Measurements from ENCODE around the gene ZYG11A.
"Not testable (repeated sequence)": the region's sequence is repeated elsewhere in the genome, so short reads cannot be mapped to it uniquely, and the experiment has no call there.

The ZYG11A gene

GRCh38 chr1:52842643-52843310, at the start of gene ZYG11A:
ZYG11A (plus strand) TSS chr1:52842760; CDS start chr1:52842884, 124 bp downstream.
- Histone ChIP-seq H3K9ac (ENCODE audit: low read depth, low read length) (peak within 1 kb of the TSS; percentile 60), H3K36me3 (ENCODE audit: control insufficient read depth, insufficient read depth, low read length) (no peaks in the 10 kb centered on the region), H3K4me1 (ENCODE audit: control insufficient read depth, insufficient read depth, low read length) (no peaks in the 10 kb centered on the region; the same call in 1 of the 2 replicates), H3K9me3 (ENCODE audit: control insufficient read depth, insufficient read depth, low read length) (no peaks in the 10 kb centered on the region), H3K27me3 (ENCODE audit: control insufficient read depth, insufficient read depth, low read length) (peaks cover 30% of the 10 kb centered on the region), H3K4me3 (ENCODE audit: low read depth, low read length) (peak within 1 kb of the TSS; percentile 71), H3K27ac (ENCODE audit: low read depth, low read length) (no peak within 1 kb of the TSS)

GRCh38 chr1:52793717-52794116, 48.8 kb upstream of the ZYG11A start:
- not testable (repeated sequence) for H3K9me3 ChIP-seq (ENCODE audit: control insufficient read depth, insufficient read depth, low read length); H3K4me1 ChIP-seq (ENCODE audit: control insufficient read depth, insufficient read depth, low read length); H3K27me3 ChIP-seq (ENCODE audit: control insufficient read depth, insufficient read depth, low read length); H3K9ac ChIP-seq (ENCODE audit: low read depth, low read length); H3K4me3 ChIP-seq (ENCODE audit: low read depth, low read length); H3K27ac ChIP-seq (ENCODE audit: low read depth, low read length)
- peaks cover 18% of the 10 kb centered on the region for H3K36me3 ChIP-seq (ENCODE audit: control insufficient read depth, insufficient read depth, low read length)

- Histone ChIP-seq H3K4me3 (ENCODE audit: low read depth, low read length) (no peak overlapping the region), H3K9me3 (ENCODE audit: control insufficient read depth, insufficient read depth, low read length) (no peaks in the 10 kb centered on the region), H3K27me3 (ENCODE audit: control insufficient read depth, insufficient read depth, low read length) (no peaks in the 10 kb centered on the region), H3K4me1 (ENCODE audit: control insufficient read depth, insufficient read depth, low read length) (no peaks in the 10 kb centered on the region), H3K9ac (ENCODE audit: low read depth, low read length) (no peak overlapping the region), H3K36me3 (ENCODE audit: control insufficient read depth, insufficient read depth, low read length) (peaks cover 18% of the 10 kb centered on the region), H3K27ac (ENCODE audit: low read depth, low read length) (no peak overlapping the region)
Observed at GRCh38 chr1:52795464-52795863, 47.1 kb upstream of the ZYG11A start.

GRCh38 chr1:52798331-52798730, 44.2 kb upstream of the ZYG11A start:
- H3K9ac ChIP-seq (ENCODE audit: low read depth, low read length) = no peak overlapping the region
- H3K27me3 ChIP-seq (ENCODE audit: control insufficient read depth, insufficient read depth, low read length) = no peaks in the 10 kb centered on the region
- no peaks in the 10 kb centered on the region for H3K9me3 ChIP-seq (ENCODE audit: control insufficient read depth, insufficient read depth, low read length)
- H3K4me3 ChIP-seq (ENCODE audit: low read depth, low read length) = no peak overlapping the region
- H3K27ac ChIP-seq (ENCODE audit: low read depth, low read length) = no peak overlapping the region
- H3K4me1 ChIP-seq (ENCODE audit: control insufficient read depth, insufficient read depth, low read length) = no peaks in the 10 kb centered on the region
- peaks cover 28% of the 10 kb centered on the region for H3K36me3 ChIP-seq (ENCODE audit: control insufficient read depth, insufficient read depth, low read length)

GRCh38 chr1:52801011-52801410, 41.5 kb upstream of the ZYG11A start:
- Histone ChIP-seq H3K36me3 (ENCODE audit: control insufficient read depth, insufficient read depth, low read length) (peaks cover 28% of the 10 kb centered on the region), H3K4me1 (ENCODE audit: control insufficient read depth, insufficient read depth, low read length) (no peaks in the 10 kb centered on the region), H3K9ac (ENCODE audit: low read depth, low read length) (no peak overlapping the region), H3K27ac (ENCODE audit: low read depth, low read length) (no peak overlapping the region), H3K27me3 (ENCODE audit: control insufficient read depth, insufficient read depth, low read length) (no peaks in the 10 kb centered on the region), H3K4me3 (ENCODE audit: low read depth, low read length) (no peak overlapping the region), H3K9me3 (ENCODE audit: control insufficient read depth, insufficient read depth, low read length) (no peaks in the 10 kb centered on the region)

- not testable (repeated sequence) for H3K9ac ChIP-seq (ENCODE audit: low read depth, low read length); H3K9me3 ChIP-seq (ENCODE audit: control insufficient read depth, insufficient read depth, low read length); H3K27ac ChIP-seq (ENCODE audit: low read depth, low read length); H3K4me3 ChIP-seq (ENCODE audit: low read depth, low read length); H3K27me3 ChIP-seq (ENCODE audit: control insufficient read depth, insufficient read depth, low read length); H3K4me1 ChIP-seq (ENCODE audit: control insufficient read depth, insufficient read depth, low read length)
- H3K36me3 ChIP-seq (ENCODE audit: control insufficient read depth, insufficient read depth, low read length) = peaks cover 16% of the 10 kb centered on the region; the same call in 1 of the 2 replicates
Observed at GRCh38 chr1:52804083-52804482, 38.5 kb upstream of the ZYG11A start.

- Histone ChIP-seq H3K27ac (ENCODE audit: low read depth, low read length) (no peak overlapping the region), H3K36me3 (ENCODE audit: control insufficient read depth, insufficient read depth, low read length) (peaks cover 43% of the 10 kb centered on the region), H3K4me1 (ENCODE audit: control insufficient read depth, insufficient read depth, low read length) (no peaks in the 10 kb centered on the region), H3K4me3 (ENCODE audit: low read depth, low read length) (no peak overlapping the region), H3K9ac (ENCODE audit: low read depth, low read length) (no peak overlapping the region), H3K9me3 (ENCODE audit: control insufficient read depth, insufficient read depth, low read length) (no peaks in the 10 kb centered on the region), H3K27me3 (ENCODE audit: control insufficient read depth, insufficient read depth, low read length) (no peaks in the 10 kb centered on the region)
Observed at GRCh38 chr1:52814465-52814864, 28.1 kb upstream of the ZYG11A start.

- not testable (repeated sequence) for H3K27me3 ChIP-seq (ENCODE audit: control insufficient read depth, insufficient read depth, low read length); H3K9me3 ChIP-seq (ENCODE audit: control insufficient read depth, insufficient read depth, low read length); H3K9ac ChIP-seq (ENCODE audit: low read depth, low read length); H3K4me3 ChIP-seq (ENCODE audit: low read depth, low read length); H3K27ac ChIP-seq (ENCODE audit: low read depth, low read length); H3K4me1 ChIP-seq (ENCODE audit: control insufficient read depth, insufficient read depth, low read length)
- peaks cover 34% of the 10 kb centered on the region for H3K36me3 ChIP-seq (ENCODE audit: control insufficient read depth, insufficient read depth, low read length)
Observed at GRCh38 chr1:52820830-52821229, 21.7 kb upstream of the ZYG11A start.

- no peak overlapping the region for H3K4me3 ChIP-seq (ENCODE audit: low read depth, low read length)
- no peaks in the 10 kb centered on the region for H3K4me1 ChIP-seq (ENCODE audit: control insufficient read depth, insufficient read depth, low read length)
- H3K9me3 ChIP-seq (ENCODE audit: control insufficient read depth, insufficient read depth, low read length) = no peaks in the 10 kb centered on the region
- H3K36me3 ChIP-seq (ENCODE audit: control insufficient read depth, insufficient read depth, low read length) = peaks cover 17% of the 10 kb centered on the region
- H3K9ac ChIP-seq (ENCODE audit: low read depth, low read length) = no peak overlapping the region
- H3K27me3 ChIP-seq (ENCODE audit: control insufficient read depth, insufficient read depth, low read length) = no peaks in the 10 kb centered on the region
- no peak overlapping the region for H3K27ac ChIP-seq (ENCODE audit: low read depth, low read length)
Observed at GRCh38 chr1:52825868-52826267, 16.7 kb upstream of the ZYG11A start.

- Histone ChIP-seq H3K27ac (ENCODE audit: low read depth, low read length) (no peak overlapping the region), H3K9ac (ENCODE audit: low read depth, low read length) (no peak overlapping the region), H3K27me3 (ENCODE audit: control insufficient read depth, insufficient read depth, low read length) (no peaks in the 10 kb centered on the region), H3K4me1 (ENCODE audit: control insufficient read depth, insufficient read depth, low read length) (peaks cover 14% of the 10 kb centered on the region), H3K4me3 (ENCODE audit: low read depth, low read length) (no peak overlapping the region), H3K9me3 (ENCODE audit: control insufficient read depth, insufficient read depth, low read length) (no peaks in the 10 kb centered on the region), H3K36me3 (ENCODE audit: control insufficient read depth, insufficient read depth, low read length) (no peaks in the 10 kb centered on the region)
Observed at GRCh38 chr1:52834798-52835197, 7.8 kb upstream of the ZYG11A start.

- Histone ChIP-seq H3K9ac (ENCODE audit: low read depth, low read length) (no peak overlapping the region), H3K36me3 (ENCODE audit: control insufficient read depth, insufficient read depth, low read length) (no peaks in the 10 kb centered on the region), H3K27ac (ENCODE audit: low read depth, low read length) (peak overlapping the region; percentile 17), H3K27me3 (ENCODE audit: control insufficient read depth, insufficient read depth, low read length) (no peaks in the 10 kb centered on the region), H3K9me3 (ENCODE audit: control insufficient read depth, insufficient read depth, low read length) (no peaks in the 10 kb centered on the region), H3K4me3 (ENCODE audit: low read depth, low read length) (no peak overlapping the region), H3K4me1 (ENCODE audit: control insufficient read depth, insufficient read depth, low read length) (peaks cover 14% of the 10 kb centered on the region)
Observed at GRCh38 chr1:52836035-52836434, 6.5 kb upstream of the ZYG11A start.

Data from HUES48 (cell line).